ENCODE data around the gene PRKCH. TPM values are rescaled to one million over a fixed set of nuclear protein-coding genes. Genes with fewer than 3 reads are reported as not detected.
"Not testable (repeated sequence)": the region's sequence is repeated elsewhere in the genome, so short reads cannot be mapped to it uniquely, and the experiment has no call there.

PRKCH gene
- total and polyA plus RNA-seq, 2 donors (not counting 3 experiments of a cell fraction or from before 2014, with no cell fraction given) = 97.7 to 103 TPM

- no peaks in the 10 kb centered on the region for H3K27me3 ChIP-seq (ENCODE audit: control insufficient read depth in 2 of 2, insufficient read depth in 2 of 2, low read length in 2 of 2)
- ChIA-PET POLR2A (no interaction called here), CTCF (interaction anchor here (0.7 to 1.2 kb wide), 2 partner anchors 11 to 12 kb away, joined by 3 read pairs; no protein-coding TSS in a partner anchor)
- peaks cover 23% of the 10 kb centered on the region for H3K4me1 ChIP-seq (ENCODE audit: control insufficient read depth, extremely low read depth, insufficient read depth, low read length)
- H3K4me3 ChIP-seq (replicated peaks in 1 of 3; ENCODE audit: insufficient read depth in 1 of 3, low read depth in 1 of 3, low read length in 3 of 3) = no peak overlapping the region
- H3K4me2 ChIP-seq (ENCODE audit: insufficient read depth, low read length) = no peak overlapping the region
- dilution Hi-C loops (cut with MboI; ENCODE audit: extremely low pct_ligation_motif_present, low sequenced_read_pairs) (no loop called here), intact Hi-C loops (cut with micrococcal nuclease) (no loop called here)
- no peaks in the 10 kb centered on the region for H3K9me3 ChIP-seq (replicated peaks; ENCODE audit: control insufficient read depth, insufficient read depth, low read length)
- no peak overlapping the region for H3K27ac ChIP-seq (ENCODE audit: insufficient read depth, low read depth, low read length)
- no peaks in the 10 kb centered on the region for H4K20me1 ChIP-seq (replicated peaks; ENCODE audit: control insufficient read depth, extremely low read depth, insufficient read depth, low read length)
- TF ChIP-seq POLR2AphosphoS5 (IDR thresholded peaks at IDR 0.05; ENCODE audit: insufficient read depth, low read depth, low read length) = no peak
- no peak for TF ChIP-seq CTCF (IDR thresholded peaks at IDR 0.05; ENCODE audit: extremely low read depth in 1 of 2, insufficient read depth in 1 of 2, low read depth in 1 of 2, low read length in 2 of 2)
- no peak for TF ChIP-seq MAX (IDR thresholded peaks at IDR 0.05; ENCODE audit: insufficient read depth, insufficient read length)
- H2AFZ ChIP-seq (ENCODE audit: low read depth, low read length) = no peak overlapping the region
- H3K9me1 ChIP-seq (replicated peaks; ENCODE audit: control insufficient read depth, extremely low read depth, insufficient read depth, low read length) = no peaks in the 10 kb centered on the region
- peaks cover 0 to 4% of the 10 kb centered on the region in 2 experiments for H3K36me3 ChIP-seq (ENCODE audit: control insufficient read depth in 2 of 2, extremely low read depth in 1 of 2, insufficient read depth in 2 of 2, low read length in 2 of 2)
- no TSS peak for BruUV-seq (replicated peaks)
- no peak for FAIRE-seq
- DNase-seq (ENCODE audit: low read depth, low spot score) = no peak
- no peak overlapping the region for H3K9ac ChIP-seq (replicated peaks; ENCODE audit: extremely low read depth, insufficient read depth, low read length)
- H3K79me2 ChIP-seq (ENCODE audit: control insufficient read depth, insufficient read depth, low read length) = peaks cover 63% of the 10 kb centered on the region
Measured at GRCh38 chr14:61409782-61410181, 88.4 kb downstream of the PRKCH start.

GRCh38 chr14:61415934-61416333 is 94.6 kb downstream of the PRKCH start:
- POLR2A ChIA-PET = not testable (repeated sequence)

More at GRCh38 chr14:61415934-61416333, 94.6 kb downstream of the PRKCH start:
- H3K9me1 ChIP-seq (replicated peaks; ENCODE audit: control insufficient read depth, extremely low read depth, insufficient read depth, low read length); H3K27me3 ChIP-seq (ENCODE audit: control insufficient read depth in 2 of 2, insufficient read depth in 2 of 2, low read length in 2 of 2); BruUV-seq (replicated peaks); FAIRE-seq; DNase-seq (ENCODE audit: low read depth, low spot score); intact Hi-C loops (cut with micrococcal nuclease); H4K20me1 ChIP-seq (replicated peaks; ENCODE audit: control insufficient read depth, extremely low read depth, insufficient read depth, low read length); H3K27ac ChIP-seq (ENCODE audit: insufficient read depth, low read depth, low read length); H3K4me2 ChIP-seq (ENCODE audit: insufficient read depth, low read length); H3K36me3 ChIP-seq (ENCODE audit: control insufficient read depth in 2 of 2, extremely low read depth in 1 of 2, insufficient read depth in 2 of 2, low read length in 2 of 2); dilution Hi-C loops (cut with MboI; ENCODE audit: extremely low pct_ligation_motif_present, low sequenced_read_pairs); H3K9me3 ChIP-seq (replicated peaks; ENCODE audit: control insufficient read depth, insufficient read depth, low read length); H3K9ac ChIP-seq (replicated peaks; ENCODE audit: extremely low read depth, insufficient read depth, low read length); H2AFZ ChIP-seq (ENCODE audit: low read depth, low read length); H3K4me3 ChIP-seq (replicated peaks in 1 of 3; ENCODE audit: insufficient read depth in 1 of 3, low read depth in 1 of 3, low read length in 3 of 3): not testable (repeated sequence)
- H3K4me1 ChIP-seq (ENCODE audit: control insufficient read depth, extremely low read depth, insufficient read depth, low read length) = peaks cover 50% of the 10 kb centered on the region
- CTCF ChIA-PET = interaction anchor here (1.4 kb wide), 1 partner anchor 10 kb away, joined by 3 read pairs; no protein-coding TSS in a partner anchor
- peaks cover 56% of the 10 kb centered on the region for H3K79me2 ChIP-seq (ENCODE audit: control insufficient read depth, insufficient read depth, low read length)
